ENCODE measurements around the gene KRT36. TPM values are rescaled to one million over a fixed set of nuclear protein-coding genes. Genes with fewer than 3 reads are reported as not detected.

KRT36 gene
- total RNA-seq, 1 experiment from 2014 or later = not detected

- CTCF ChIA-PET = interaction anchor here (0.6 to 1.5 kb wide), 4 partner anchors 9 to 18 kb away, joined by 3 to 5 read pairs (median 3); no protein-coding TSS in a partner anchor
- BruUV-seq (replicated peaks) = no TSS peak
- no peak for TF ChIP-seq CTCF (IDR thresholded peaks at IDR 0.05; ENCODE audit: insufficient read depth in 1 of 2, low read depth in 1 of 2, low read length in 1 of 2, severe bottlenecking in 1 of 2, unreplicated experiment in 1 of 2)
Measured at GRCh38 chr17:41532947-41533570, 43.3 kb upstream of the KRT36 start.

GRCh38 chr17:41531993-41532392 is 42.3 kb upstream of the KRT36 start:
- intact Hi-C loops (cut with micrococcal nuclease; ENCODE audit: unreplicated experiment) = no loop called here
- ChIA-PET POLR2A (no interaction called here), CTCF (interaction anchor here (1.5 kb wide), 1 partner anchor 17 kb away, joined by 5 read pairs; no protein-coding TSS in a partner anchor)
- Histone ChIP-seq H3K4me1 (peaks cover 58% of the 10 kb centered on the region), H3K36me3 (ENCODE audit: control insufficient read depth, insufficient read depth, low read length) (peaks cover 6% of the 10 kb centered on the region; the same call in 1 of the 2 replicates), H3K27me3 (replicated peaks; ENCODE audit: control insufficient read depth, insufficient read depth, low read length) (no peaks in the 10 kb centered on the region), H3K4me3 (ENCODE audit: low read depth, low read length) (no peak overlapping the region), H3K9me3 (0 out of 2 replicates have a peak, but pooled peaks cover 4% of the 10 kb centered on the region)
- Mint-ChIP-seq H3K36me3 (ENCODE audit: insufficient read depth, unreplicated experiment) (peaks cover 39% of the 10 kb centered on the region), H3K4me3 (ENCODE audit: unreplicated experiment) (no peak overlapping the region), H3K27ac (ENCODE audit: unreplicated experiment) (no peak overlapping the region), H3K9me3 (ENCODE audit: unreplicated experiment) (no peaks in the 10 kb centered on the region), H3K27me3 (ENCODE audit: insufficient read depth, unreplicated experiment) (no peaks in the 10 kb centered on the region), H3K4me1 (ENCODE audit: low read depth, unreplicated experiment) (peaks cover 66% of the 10 kb centered on the region)
- TF ChIP-seq CTCF (IDR thresholded peaks at IDR 0.05; ENCODE audit: insufficient read depth in 1 of 2, low read depth in 1 of 2, low read length in 1 of 2, severe bottlenecking in 1 of 2, unreplicated experiment in 1 of 2) = no peak
- no TSS peak for BruUV-seq (replicated peaks)
- no peak for DNase-seq

More at GRCh38 chr17:41532947-41533570, 43.3 kb upstream of the KRT36 start:
- Histone ChIP-seq H3K4me3 (ENCODE audit: low read depth, low read length) (no peak overlapping the region), H3K4me1 (peaks cover 69% of the 10 kb centered on the region), H3K27me3 (replicated peaks; ENCODE audit: control insufficient read depth, insufficient read depth, low read length) (no peaks in the 10 kb centered on the region), H3K36me3 (ENCODE audit: control insufficient read depth, insufficient read depth, low read length) (no peaks in the 10 kb centered on the region), H3K9me3 (0 out of 2 replicates have a peak, but pooled peaks cover 4% of the 10 kb centered on the region)
- Mint-ChIP-seq H3K4me1 (ENCODE audit: low read depth, unreplicated experiment) (peaks cover 75% of the 10 kb centered on the region), H3K27me3 (ENCODE audit: insufficient read depth, unreplicated experiment) (no peaks in the 10 kb centered on the region), H3K9me3 (ENCODE audit: unreplicated experiment) (no peaks in the 10 kb centered on the region), H3K36me3 (ENCODE audit: insufficient read depth, unreplicated experiment) (peaks cover 28% of the 10 kb centered on the region), H3K4me3 (ENCODE audit: unreplicated experiment) (no peak overlapping the region), H3K27ac (ENCODE audit: unreplicated experiment) (no peak overlapping the region)
- DNase-seq = no peak
- intact Hi-C loops (cut with micrococcal nuclease; ENCODE audit: unreplicated experiment) = no loop called here
- POLR2A ChIA-PET = interaction anchor here (0.6 kb wide), 1 partner anchor 626 kb away, joined by 3 read pairs; no protein-coding TSS in a partner anchor

DNA sequence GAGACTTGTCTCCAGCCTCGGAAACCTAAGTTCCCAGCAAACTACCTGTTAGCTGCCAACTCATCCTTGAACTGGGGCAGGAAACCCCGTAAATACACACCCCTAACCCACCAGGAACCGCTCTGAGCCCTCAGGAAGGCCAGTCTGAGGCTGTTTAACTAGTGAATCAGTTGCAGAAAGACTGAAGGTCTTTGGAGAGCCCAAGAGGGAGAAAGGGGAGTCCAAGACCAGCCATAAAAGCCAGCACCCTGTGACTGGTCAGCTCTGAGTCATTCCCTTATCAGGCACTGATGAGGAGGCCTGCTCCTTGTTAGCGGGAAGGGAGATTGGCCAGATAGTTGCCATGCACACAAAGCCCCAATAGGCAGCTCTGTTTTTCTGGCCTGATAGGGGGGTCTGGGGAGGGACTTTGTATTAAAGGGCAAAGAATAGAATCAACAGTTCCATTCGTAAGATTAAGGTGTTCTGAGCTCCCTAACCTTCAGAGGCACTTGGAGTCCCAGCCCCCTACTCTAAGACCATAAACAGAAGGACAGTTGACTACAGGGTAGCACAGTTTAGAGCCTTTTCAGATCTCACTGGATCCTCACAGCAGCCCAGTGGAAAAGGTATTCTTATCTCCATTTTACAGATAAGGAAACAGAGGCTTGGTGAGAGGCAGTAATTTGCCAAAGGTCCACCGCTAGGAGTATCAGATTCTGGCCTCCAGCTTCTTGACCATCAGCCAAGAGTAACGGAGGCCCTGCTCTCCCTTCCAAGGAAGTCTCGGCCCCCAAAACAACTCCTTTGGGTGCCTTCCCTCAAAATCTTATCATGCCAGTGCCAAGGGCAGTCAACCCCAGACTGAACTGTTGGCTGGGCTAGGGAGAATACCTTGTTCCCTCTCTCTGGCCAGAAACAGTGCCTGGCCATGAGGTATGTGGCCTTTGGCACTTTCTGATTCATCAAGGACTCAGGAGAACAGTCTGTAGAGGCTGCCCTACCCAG is 40.6 kb upstream of the KRT36 start:
- DNase-seq = peak; percentile 89 to 97
- Histone ChIP-seq H3K36me3 (ENCODE audit: control insufficient read depth, insufficient read depth, low read length) (peaks cover 9% of the 10 kb centered on the region; the same call in 1 of the 2 replicates), H3K9me3 (0 out of 2 replicates have a peak, but pooled peaks cover 4% of the 10 kb centered on the region), H3K4me1 (peaks cover 46% of the 10 kb centered on the region), H3K4me3 (ENCODE audit: low read depth, low read length) (peak overlapping the region; percentile 4), H3K27me3 (replicated peaks; ENCODE audit: control insufficient read depth, insufficient read depth, low read length) (no peaks in the 10 kb centered on the region)
- Mint-ChIP-seq H3K27ac (ENCODE audit: unreplicated experiment) (peak overlapping the region; percentile 98), H3K27me3 (ENCODE audit: insufficient read depth, unreplicated experiment) (no peaks in the 10 kb centered on the region), H3K4me3 (ENCODE audit: unreplicated experiment) (peak overlapping the region; percentile 99), H3K9me3 (ENCODE audit: unreplicated experiment) (no peaks in the 10 kb centered on the region), H3K4me1 (ENCODE audit: low read depth, unreplicated experiment) (peaks cover 54% of the 10 kb centered on the region), H3K36me3 (ENCODE audit: insufficient read depth, unreplicated experiment) (peaks cover 46% of the 10 kb centered on the region)
- intact Hi-C loops (cut with micrococcal nuclease; ENCODE audit: unreplicated experiment) = loop anchor here (1.0 kb wide), 2 partner anchors 14 to 19 kb away; no protein-coding TSS in a partner anchor
- CTCF ChIA-PET = interaction anchor here (0.6 to 4.1 kb wide), 4 partner anchors 19 to 158 kb away, joined by 3 to 42 read pairs (median 4); partner anchors contain the start of gene EIF1
- POLR2A ChIA-PET = interaction anchor here (1.0 to 2.2 kb wide), 6 partner anchors 8 to 158 kb away, joined by 3 to 15 read pairs (median 8); partner anchors contain the start of gene EIF1
- TF ChIP-seq CTCF (IDR thresholded peaks at IDR 0.05; ENCODE audit: insufficient read depth in 1 of 2, low read depth in 1 of 2, low read length in 1 of 2, severe bottlenecking in 1 of 2, unreplicated experiment in 1 of 2) = no peak
- TSS peak; percentile 59 for BruUV-seq (replicated peaks)

Data from Caco-2 (cell line).